Heart left ventricle (tissue), 16 donors: ENCODE results near the gene SERTAD4. TPM values are rescaled to one million over a fixed set of nuclear protein-coding genes. Genes with fewer than 3 reads are reported as not detected.

Source experiments
- ATAC-seq, 4 donors: fragments of 200-7000 bp; cut with Tn5 transposase; one replicate each; pipeline ENCODE4 v1.9.1; 2020 to 2022; ENCODE audit warnings: moderate library complexity in 4 of 4, mild to moderate bottlenecking in 3 of 4, moderate number of reproducible peaks in 1 of 4
- DNase-seq, 5 donors: peaks; one replicate each; pipeline ENCODE4 v3.0.0-alpha.2; 2020
- H3K27ac ChIP-seq, 12 donors: fragments of 200-600 bp; sonication (generic) in 4 of 12; one replicate each; pipeline versions ENCODE4 v1.5.0 to v1.8.0; 2016 to 2022; ENCODE audit warnings: mild to moderate bottlenecking in 2 of 12
- H3K27me3 ChIP-seq, 9 donors: fragments of 200-600 bp; sonication (generic) in 2 of 9; one replicate each; pipeline versions ENCODE4 v1.5.1 to v1.8.0; 2016 to 2022; ENCODE audit warnings: mild to moderate bottlenecking in 3 of 9
- H3K36me3 ChIP-seq, 9 donors: fragments of 200-600 bp; sonication (generic) in 2 of 9; one replicate each; pipeline versions ENCODE4 v1.5.0 to v1.8.0; 2018 to 2022; ENCODE audit warnings: mild to moderate bottlenecking in 2 of 9
- H3K4me1 ChIP-seq, 12 donors: fragments of 200-600 bp; sonication (generic) in 4 of 12; one replicate each; pipeline versions ENCODE4 v1.5.0 to v1.8.0; 2016 to 2022; ENCODE audit warnings: mild to moderate bottlenecking in 3 of 12
- H3K4me3 ChIP-seq, 12 donors: fragments of 200-600 bp; sonication (generic) in 4 of 12; one replicate each; pipeline versions ENCODE4 v1.5.0 to v1.8.0; 2017 to 2022; ENCODE audit warnings: mild to moderate bottlenecking in 9 of 12, moderate library complexity in 4 of 12
- H3K9me3 ChIP-seq, 12 donors: fragments of 200-600 bp; sonication (generic) in 4 of 12; one replicate each; pipeline versions ENCODE4 v1.5.0 to v1.8.0; 2016 to 2022; ENCODE audit warnings: mild to moderate bottlenecking in 1 of 12
- POLR2A ChIP-seq, 2 donors: fragments of 450-650 bp; IDR thresholded peaks; one replicate each; pipeline ENCODE4 v1.6.1; 2017; ENCODE audit warnings: antibody characterized with exemption in 2 of 2, mild to moderate bottlenecking in 2 of 2, moderate library complexity in 2 of 2
- WGBS, 4 donors: extraction: QIAGEN DNeasy Blood & Tissue Kit in 2 of 4; methylation state at CpG; one replicate each; pipeline versions ENCODE4 v1.1.5 to v1.1.7; 2013 to 2018; 5-methylcytosine and 5-hydroxymethylcytosine counted together
- intact Hi-C, 10 donors: fragments of 100-400 bp; cut with DNase I; formaldehyde crosslinking; loops; one replicate each; pipeline versions ENCODE4 v1.11.1 to v1.14.2; 2022
- polyA plus RNA-seq, 2 donors: library from polyadenylated mRNA; stranded (reverse); fragments of 200-250 nt; gene quantifications; one replicate each; pipeline ENCODE4 v1.2.3, GENCODE V29; 2013
- total RNA-seq, 9 donors: library from RNA; depleted of rRNA in 2 of 9; stranded (reverse); fragments of >200 nt in 2 of 9; fragmentation: NEBNext Ultra II Directional in 3 of 9; extraction: Animal tissue kit (Norgen Biotek cat#: 25700) in 3 of 9; gene quantifications; one replicate each; pipeline versions ENCODE4 v1.1.0 to v1.2.4, GENCODE V29; 2016 to 2023
- TF ChIP-seq, protein P1 (sequence below), 12 donors: fragments of 200-600 bp; sonication (generic) in 4 of 12; IDR thresholded peaks; one replicate each; pipeline versions ENCODE4 v1.5.0 to v1.8.0; 2018 to 2022; ENCODE audit warnings: antibody characterized with exemption in 12 of 12, mild to moderate bottlenecking in 5 of 12
- donor health status: ischemic (EF 13 %, LVEDD 7.1; RV severe dilation, severe dysfunction).
- donor health status: healthy with polysubstance abuse.
- donor health status: DM: no; HTN: yes; CAD: no.
- donor health status: DM: no; HTN: no; CAD: no.
- donor health status: ischemic (EF 25% LVEDD 6.9; RV normal size, moderate dysfunction).
- donor health status: ischemic (EF 25% LVEDD 5.7; RV mildly dilated, moderate dysfunction).
- donor health status: healthy.
- donor health status: DM: yes; HTN: yes; CAD: no.
- donor health status: ischemic (EF 35%, LVEDD 5.7; RV mildly dilated, moderate dysfunction).
- donor health status: nonischemic (EF 11% LVEDD 7.7; RV severe dilation, severe dysfunction).
- donor health status: DM: yes; HTN: yes; CAD: no.
- donor health status: PGD.
- donor health status: ischemic (EF 29% LVEDD 5.4; RV normal size, mild dysfunction).
- donor health status: nonischemic (EF 23%, LVEDD 6.1; RV moderate dilation, normal function).

Gene SERTAD4
- total and polyA plus RNA-seq, 11 donors = 0.95 to 4.7 (median 2.4) TPM

DNA sequence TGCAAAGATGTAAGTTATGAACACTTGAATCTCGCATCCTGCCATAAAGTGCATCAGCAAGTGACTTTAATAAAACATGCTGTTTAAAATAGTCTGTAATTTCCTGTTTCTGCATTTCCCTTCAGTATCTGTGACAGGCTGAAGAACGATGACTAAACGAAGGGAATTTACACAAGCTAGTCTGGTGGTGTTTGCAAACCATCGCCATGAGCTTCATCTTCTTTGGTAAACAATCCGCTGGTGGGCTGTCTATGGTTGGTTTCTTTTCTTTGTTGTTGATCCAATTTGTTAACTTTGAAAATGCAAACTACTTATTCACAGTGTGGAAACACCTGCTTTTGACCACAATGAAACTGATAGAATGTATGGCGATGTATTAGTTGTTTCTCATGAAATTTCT is 13.9 kb downstream of the SERTAD4 start:
- WGBS, 4 donors = 62 to 68% (median 66%) methylated on average over 6 of the region's 6 CpGs
- H3K4me3 ChIP-seq = no peak overlapping the region
- H3K27ac ChIP-seq = no peak overlapping the region
- H3K36me3 ChIP-seq = peaks cover 0 to 22% (median 0%) of the 10 kb centered on the region in 9 donors
- ATAC-seq = no peak
- peaks cover 0 to 25% (median 0%) of the 10 kb centered on the region in 9 donors for H3K27me3 ChIP-seq
- DNase-seq = no peak
- peaks cover 0 to 21% (median 6%) of the 10 kb centered on the region in 12 donors for H3K4me1 ChIP-seq
- TF ChIP-seq, protein P1, sequence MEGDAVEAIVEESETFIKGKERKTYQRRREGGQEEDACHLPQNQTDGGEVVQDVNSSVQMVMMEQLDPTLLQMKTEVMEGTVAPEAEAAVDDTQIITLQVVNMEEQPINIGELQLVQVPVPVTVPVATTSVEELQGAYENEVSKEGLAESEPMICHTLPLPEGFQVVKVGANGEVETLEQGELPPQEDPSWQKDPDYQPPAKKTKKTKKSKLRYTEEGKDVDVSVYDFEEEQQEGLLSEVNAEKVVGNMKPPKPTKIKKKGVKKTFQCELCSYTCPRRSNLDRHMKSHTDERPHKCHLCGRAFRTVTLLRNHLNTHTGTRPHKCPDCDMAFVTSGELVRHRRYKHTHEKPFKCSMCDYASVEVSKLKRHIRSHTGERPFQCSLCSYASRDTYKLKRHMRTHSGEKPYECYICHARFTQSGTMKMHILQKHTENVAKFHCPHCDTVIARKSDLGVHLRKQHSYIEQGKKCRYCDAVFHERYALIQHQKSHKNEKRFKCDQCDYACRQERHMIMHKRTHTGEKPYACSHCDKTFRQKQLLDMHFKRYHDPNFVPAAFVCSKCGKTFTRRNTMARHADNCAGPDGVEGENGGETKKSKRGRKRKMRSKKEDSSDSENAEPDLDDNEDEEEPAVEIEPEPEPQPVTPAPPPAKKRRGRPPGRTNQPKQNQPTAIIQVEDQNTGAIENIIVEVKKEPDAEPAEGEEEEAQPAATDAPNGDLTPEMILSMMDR (IDR thresholded peaks at IDR 0.05) = no peak
- TF ChIP-seq POLR2A (IDR thresholded peaks at IDR 0.05) = no peak
- H3K9me3 ChIP-seq = no peaks in the 10 kb centered on the region
- intact Hi-C loops = no loop called here

DNA sequence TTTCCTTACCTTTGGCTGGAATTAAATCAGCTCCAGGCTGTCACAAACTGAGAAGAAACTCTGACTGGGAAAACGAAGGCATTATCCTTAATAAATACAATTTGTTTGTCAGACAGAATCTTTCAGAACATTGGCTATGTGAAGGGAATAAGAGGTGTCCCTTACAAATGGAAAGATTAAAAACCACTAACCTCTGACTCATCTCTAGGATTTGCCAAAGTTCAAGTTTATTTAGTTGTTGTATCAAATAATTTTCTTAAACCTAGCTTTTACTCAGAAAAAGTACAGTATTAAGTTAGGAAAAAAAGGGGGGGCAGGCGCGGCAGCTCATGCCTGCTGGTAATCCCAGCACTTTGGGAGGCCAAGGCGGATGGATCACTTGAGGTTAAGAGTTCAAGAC is 15.7 kb downstream of the SERTAD4 start:
- 94 to 98% (median 96%) methylated on average over 4 of the region's 4 CpGs for whole genome bisulfite sequencing, 4 donors
- H3K27me3 ChIP-seq = peaks cover 0 to 44% (median 0%) of the 10 kb centered on the region in 9 donors
- no peak for TF ChIP-seq POLR2A (IDR thresholded peaks at IDR 0.05)
- TF ChIP-seq, protein P1 (IDR thresholded peaks at IDR 0.05) = no peak

DNA sequence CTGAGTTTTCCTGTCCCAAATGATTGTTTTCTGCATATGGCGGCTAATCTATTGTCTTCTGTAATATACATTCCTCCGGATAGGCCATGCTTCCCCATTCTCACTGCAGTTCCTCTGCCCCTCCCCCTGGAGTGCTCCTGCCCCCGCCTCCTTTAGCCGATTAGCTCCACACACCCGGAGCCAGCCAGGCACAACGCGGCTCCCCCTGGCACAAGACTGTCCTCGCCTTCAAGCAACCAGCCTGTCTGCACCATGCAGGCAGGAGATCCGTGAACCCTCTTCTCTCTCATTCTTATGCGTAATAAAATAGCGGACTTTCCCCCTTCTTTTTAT is 18.0 kb downstream of the SERTAD4 start:
- intact Hi-C loops = no loop called here
- peak in 3 of 5 donors; percentile 37 to 51 (median 49) for DNase-seq

More for the DNA sequence above, 15.7 kb downstream of the SERTAD4 start:
- no peak for ATAC-seq
- Histone ChIP-seq H3K4me3 (no peak overlapping the region), H3K36me3 (peaks cover 0 to 3% (median 0%) of the 10 kb centered on the region in 9 donors), H3K4me1 (peaks cover 0 to 29% (median 19%) of the 10 kb centered on the region in 12 donors), H3K9me3 (no peaks in the 10 kb centered on the region), H3K27ac (no peak overlapping the region)
- DNase-seq = no peak
- intact Hi-C loops = no loop called here

DNA sequence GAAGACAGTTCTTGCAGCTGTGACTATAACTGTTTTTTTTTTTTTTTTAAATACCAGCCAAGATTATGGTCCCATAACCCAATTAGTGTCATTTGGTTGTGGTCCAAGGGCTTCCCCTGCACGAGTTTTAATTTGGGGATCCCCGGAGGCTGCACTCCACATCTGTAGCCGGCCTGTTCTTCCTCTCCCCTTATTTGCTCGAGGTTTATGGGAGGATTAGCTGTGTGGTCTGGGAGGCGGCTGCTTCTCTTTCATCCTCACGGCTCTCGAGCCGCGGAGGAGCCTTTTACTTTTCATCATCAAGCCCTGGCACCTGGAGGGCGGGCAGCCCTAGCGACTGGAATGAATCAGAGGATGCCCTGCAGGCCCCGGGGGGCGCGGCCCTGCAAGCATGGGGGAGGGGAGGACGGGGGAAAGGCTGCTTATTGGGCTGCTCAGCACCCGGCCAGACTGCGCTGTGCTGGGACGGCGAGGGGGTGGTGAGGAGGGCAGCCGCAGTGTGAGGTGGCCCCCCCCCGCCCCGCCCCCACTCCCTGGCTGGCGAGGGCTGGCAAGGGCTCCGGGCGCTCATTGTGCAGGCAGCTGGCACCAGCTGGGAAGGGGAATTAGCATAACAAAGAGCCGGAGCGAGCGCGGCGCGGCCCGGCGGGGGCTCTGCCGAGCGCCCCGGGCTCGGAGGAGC is 18.5 kb downstream of the SERTAD4 start:
- Histone ChIP-seq H3K9me3 (no peaks in the 10 kb centered on the region), H3K4me3 (peak overlapping the region; percentile 25 to 68 (median 54)), H3K4me1 (peaks cover 0 to 29% (median 16%) of the 10 kb centered on the region in 12 donors), H3K27ac (peak overlapping the region in 7 of 12 donors; percentile 27 to 55 (median 49)), H3K36me3 (no peaks in the 10 kb centered on the region), H3K27me3 (peaks cover 0 to 51% (median 0%) of the 10 kb centered on the region in 9 donors)
- ATAC-seq = peak; percentile 23 to 68 (median 61)
- DNase-seq = peak; percentile 29 to 66 (median 54)
- TF ChIP-seq POLR2A (IDR thresholded peaks at IDR 0.05) = no peak
- TF ChIP-seq, protein P1 (IDR thresholded peaks at IDR 0.05) = no peak
- intact Hi-C loops = no loop called here
- 1 to 4% (median 2%) methylated on average over 12 to 37 of the region's 37 CpGs for WGBS, 4 donors

More for the DNA sequence above, 18.0 kb downstream of the SERTAD4 start:
- 24 to 36% (median 28%) methylated on average over 11 of the region's 11 CpGs for WGBS, 4 donors
- Histone ChIP-seq H3K4me3 (peak overlapping the region in 10 of 12 donors; percentile 26 to 68 (median 56)), H3K27ac (peak overlapping the region in 3 of 12 donors; percentile 44 to 55 (median 54)), H3K9me3 (no peaks in the 10 kb centered on the region), H3K27me3 (peaks cover 0 to 51% (median 0%) of the 10 kb centered on the region in 9 donors), H3K36me3 (no peaks in the 10 kb centered on the region), H3K4me1 (peaks cover 0 to 29% (median 16%) of the 10 kb centered on the region in 12 donors)
- TF ChIP-seq, protein P1 (IDR thresholded peaks at IDR 0.05) = no peak
- no peak for TF ChIP-seq POLR2A (IDR thresholded peaks at IDR 0.05)
- peak; percentile 39 to 57 (median 54) for ATAC-seq
